ENCODE measurements around the gene ZNF813. TPM values are rescaled to one million over a fixed set of nuclear protein-coding genes. Genes with fewer than 3 reads are reported as not detected.
"Not testable (repeated sequence)": the region's sequence is repeated elsewhere in the genome, so short reads cannot be mapped to it uniquely, and the experiment has no call there.

Gene ZNF813
- total RNA-seq, 1 donor from 2014 or later = 16.0 TPM

DNA sequence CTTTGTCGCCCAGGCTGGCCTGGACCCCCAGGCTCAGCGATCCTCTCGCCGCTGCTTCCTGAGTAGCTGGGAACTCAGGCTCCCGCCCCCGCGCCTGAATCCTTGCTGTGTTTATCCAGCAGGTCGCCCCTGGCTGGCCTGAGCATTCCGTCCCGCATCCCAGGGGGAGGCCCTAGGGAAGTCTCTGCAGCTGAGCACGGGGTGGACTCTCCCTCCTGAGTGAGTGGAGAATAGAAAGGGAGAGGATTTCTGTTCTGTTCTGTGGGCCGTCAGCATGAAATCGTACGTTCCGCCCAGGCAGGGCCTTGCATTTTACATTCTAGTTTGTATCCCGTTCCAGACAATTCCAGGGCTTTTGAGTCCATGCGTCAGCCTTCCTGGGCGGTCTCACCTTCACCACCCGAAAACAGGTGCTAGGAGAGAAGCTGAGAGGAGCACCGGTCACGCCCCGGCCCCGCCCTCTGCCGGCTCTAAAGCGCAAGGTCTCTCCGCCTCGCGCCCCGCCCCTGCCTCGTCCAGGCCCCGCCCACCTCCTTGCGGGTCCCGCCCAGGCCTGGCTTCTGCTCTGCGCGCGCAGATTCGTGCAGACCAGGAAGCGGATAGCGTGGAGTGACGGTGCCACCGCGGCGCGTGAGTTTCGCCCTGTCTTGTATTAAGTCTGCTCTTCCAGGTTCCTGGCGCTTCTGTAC is 36.0 kb upstream of the ZNF813 start, which contains the start of gene ZNF761:
Gene ZNF761, plus strand, starts transcription at position 586 of the 689 bp plus-strand sequence. CDS start 15,285 bp downstream, outside the sequence.
- TF ChIP-seq, protein P1, sequence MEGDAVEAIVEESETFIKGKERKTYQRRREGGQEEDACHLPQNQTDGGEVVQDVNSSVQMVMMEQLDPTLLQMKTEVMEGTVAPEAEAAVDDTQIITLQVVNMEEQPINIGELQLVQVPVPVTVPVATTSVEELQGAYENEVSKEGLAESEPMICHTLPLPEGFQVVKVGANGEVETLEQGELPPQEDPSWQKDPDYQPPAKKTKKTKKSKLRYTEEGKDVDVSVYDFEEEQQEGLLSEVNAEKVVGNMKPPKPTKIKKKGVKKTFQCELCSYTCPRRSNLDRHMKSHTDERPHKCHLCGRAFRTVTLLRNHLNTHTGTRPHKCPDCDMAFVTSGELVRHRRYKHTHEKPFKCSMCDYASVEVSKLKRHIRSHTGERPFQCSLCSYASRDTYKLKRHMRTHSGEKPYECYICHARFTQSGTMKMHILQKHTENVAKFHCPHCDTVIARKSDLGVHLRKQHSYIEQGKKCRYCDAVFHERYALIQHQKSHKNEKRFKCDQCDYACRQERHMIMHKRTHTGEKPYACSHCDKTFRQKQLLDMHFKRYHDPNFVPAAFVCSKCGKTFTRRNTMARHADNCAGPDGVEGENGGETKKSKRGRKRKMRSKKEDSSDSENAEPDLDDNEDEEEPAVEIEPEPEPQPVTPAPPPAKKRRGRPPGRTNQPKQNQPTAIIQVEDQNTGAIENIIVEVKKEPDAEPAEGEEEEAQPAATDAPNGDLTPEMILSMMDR (IDR thresholded peaks at IDR 0.05; ENCODE audit: unreplicated experiment) = peak; percentile 39
- H3K27ac Mint-ChIP-seq = peak within 1 kb of the TSS; percentile 98
- peaks cover 63% of the 10 kb centered on the region for H3K4me1 Mint-ChIP-seq (ENCODE audit: low read depth)
- H3K4me3 Mint-ChIP-seq (ENCODE audit: low read depth) = peak within 1 kb of the TSS; percentile 89
- peaks cover 23% of the 10 kb centered on the region for H3K36me3 Mint-ChIP-seq (ENCODE audit: insufficient read depth)
- DNase-seq (ENCODE audit: low spot score, unreplicated experiment) = peak; percentile 99
- H3K9me3 Mint-ChIP-seq (ENCODE audit: low read depth) = no peaks in the 10 kb centered on the region
- H3K27me3 Mint-ChIP-seq = no peaks in the 10 kb centered on the region

DNA sequence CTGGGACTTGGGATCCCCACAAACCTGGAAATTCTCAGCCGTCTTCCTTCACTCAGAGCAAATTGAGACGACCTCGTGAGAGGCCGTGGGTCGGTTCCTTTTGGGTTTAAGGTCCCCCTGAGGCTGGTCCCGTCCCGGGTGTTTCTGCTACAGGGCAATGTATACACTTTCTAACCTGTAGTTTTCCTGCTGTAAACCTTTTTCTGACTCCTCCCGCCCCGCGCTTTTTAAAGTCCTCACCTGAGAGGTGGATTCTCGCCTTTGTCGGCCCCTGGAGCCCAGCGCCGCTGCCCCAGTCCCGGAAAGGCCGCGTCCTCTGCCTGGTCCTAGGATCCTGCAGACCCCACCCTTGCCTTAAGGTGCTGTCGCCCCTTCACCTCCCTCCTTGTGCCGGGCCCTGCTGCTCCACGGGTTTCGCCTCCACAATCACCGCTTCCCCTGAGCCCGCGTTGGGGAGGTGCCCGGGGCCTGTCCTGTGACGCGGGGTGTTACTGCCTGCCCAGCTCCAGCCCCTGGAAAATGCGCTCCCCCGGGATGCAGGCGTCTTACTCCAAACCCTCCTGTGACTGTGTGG is 35.4 kb upstream of the ZNF813 start:
- Mint-ChIP-seq H3K4me1 (ENCODE audit: low read depth) (peaks cover 66% of the 10 kb centered on the region), H3K36me3 (ENCODE audit: insufficient read depth) (peaks cover 23% of the 10 kb centered on the region), H3K9me3 (ENCODE audit: low read depth) (no peaks in the 10 kb centered on the region), H3K27me3 (no peaks in the 10 kb centered on the region), H3K4me3 (ENCODE audit: low read depth) (peak overlapping the region; percentile 89), H3K27ac (peak overlapping the region; percentile 98)
- TF ChIP-seq, protein P1 (IDR thresholded peaks at IDR 0.05; ENCODE audit: unreplicated experiment) = no peak
- DNase-seq (ENCODE audit: low spot score, unreplicated experiment) = peak; percentile 13

DNA sequence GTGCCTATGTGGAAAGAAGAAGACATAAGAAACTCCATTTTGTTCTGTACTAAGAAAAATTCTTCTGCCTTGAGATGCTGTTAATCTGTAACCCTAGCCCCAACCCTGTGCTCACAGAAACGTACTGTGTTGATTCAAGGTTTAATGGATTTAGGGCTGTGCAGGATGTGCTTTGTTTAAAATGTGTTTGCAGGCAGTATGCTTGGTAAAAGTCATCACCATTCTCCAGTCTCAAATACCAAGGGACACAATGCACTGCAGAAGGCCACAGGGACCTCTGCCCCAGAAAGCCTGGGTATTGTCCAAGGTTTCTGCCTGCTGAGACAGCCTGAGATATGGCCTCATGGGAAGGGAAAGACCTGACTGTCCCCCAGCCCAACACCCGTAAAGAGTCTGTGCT is 23.7 kb upstream of the ZNF813 start:
- H3K27ac Mint-ChIP-seq = peak overlapping the region; percentile 96
- H3K27me3 Mint-ChIP-seq = not testable (repeated sequence)

DNA sequence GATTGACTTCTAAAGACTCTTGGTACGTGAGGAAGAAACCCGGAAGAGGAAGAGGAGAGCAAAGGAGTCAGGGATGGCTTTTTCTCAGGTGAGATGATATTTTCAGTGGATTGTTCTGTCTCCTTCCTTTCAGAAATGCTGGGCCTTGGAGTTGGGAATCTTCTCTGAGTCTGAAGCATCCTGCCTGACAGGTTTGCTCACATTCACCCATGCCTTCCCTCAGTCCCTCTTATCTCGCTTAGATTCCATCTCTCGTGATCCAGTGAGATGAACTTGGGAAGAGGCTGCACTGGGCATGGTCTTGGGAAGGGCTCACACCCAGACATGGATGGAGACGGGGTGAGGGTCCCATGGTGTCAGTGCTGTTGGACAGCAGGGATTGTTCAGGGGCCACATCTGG is 20.3 kb upstream of the ZNF813 start:
- peaks cover 81% of the 10 kb centered on the region for H3K36me3 Mint-ChIP-seq (ENCODE audit: insufficient read depth)
- not testable (repeated sequence) for H3K4me3 Mint-ChIP-seq (ENCODE audit: low read depth); DNase-seq (ENCODE audit: low spot score, unreplicated experiment); H3K27me3 Mint-ChIP-seq
- H3K27ac Mint-ChIP-seq = peak overlapping the region; percentile 39
- H3K4me1 Mint-ChIP-seq (ENCODE audit: low read depth) = peaks cover 12% of the 10 kb centered on the region
- H3K9me3 Mint-ChIP-seq (ENCODE audit: low read depth) = peaks cover 25% of the 10 kb centered on the region

More for the DNA sequence above, 23.7 kb upstream of the ZNF813 start:
- peaks cover 24% of the 10 kb centered on the region for H3K9me3 Mint-ChIP-seq (ENCODE audit: low read depth)
- peaks cover 76% of the 10 kb centered on the region for H3K36me3 Mint-ChIP-seq (ENCODE audit: insufficient read depth)
- DNase-seq (ENCODE audit: low spot score, unreplicated experiment) = not testable (repeated sequence)
- H3K4me3 Mint-ChIP-seq (ENCODE audit: low read depth) = peak overlapping the region; percentile 54
- H3K4me1 Mint-ChIP-seq (ENCODE audit: low read depth) = peaks cover 12% of the 10 kb centered on the region

DNA sequence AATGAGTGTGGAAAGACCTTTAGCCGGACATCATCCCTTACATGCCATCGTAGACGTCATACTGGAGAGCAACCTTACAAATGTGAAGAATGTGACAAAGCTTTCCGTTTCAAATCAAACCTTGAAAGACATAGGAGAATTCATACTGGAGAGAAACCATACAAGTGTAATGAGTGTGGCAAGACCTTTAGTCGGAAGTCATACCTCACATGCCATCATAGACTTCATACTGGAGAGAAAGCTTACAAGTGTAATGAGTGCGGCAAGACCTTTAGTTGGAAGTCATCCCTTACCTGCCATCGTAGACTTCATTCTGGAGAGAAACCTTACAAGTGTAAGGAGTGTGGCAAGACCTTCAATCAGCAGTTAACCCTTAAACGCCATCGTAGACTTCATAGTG is 11.7 kb upstream of the ZNF813 start:
- H3K4me1 Mint-ChIP-seq (ENCODE audit: low read depth) = peaks cover 20% of the 10 kb centered on the region
- TF ChIP-seq, protein P1 (IDR thresholded peaks at IDR 0.05; ENCODE audit: unreplicated experiment) = no peak
- peaks cover 84% of the 10 kb centered on the region for H3K36me3 Mint-ChIP-seq (ENCODE audit: insufficient read depth)
- peaks cover 48% of the 10 kb centered on the region for H3K9me3 Mint-ChIP-seq (ENCODE audit: low read depth)
- no peaks in the 10 kb centered on the region for H3K27me3 Mint-ChIP-seq
- no peak overlapping the region for H3K4me3 Mint-ChIP-seq (ENCODE audit: low read depth)
- H3K27ac Mint-ChIP-seq = peak overlapping the region; percentile 51
- DNase-seq (ENCODE audit: low spot score, unreplicated experiment) = no peak

DNA sequence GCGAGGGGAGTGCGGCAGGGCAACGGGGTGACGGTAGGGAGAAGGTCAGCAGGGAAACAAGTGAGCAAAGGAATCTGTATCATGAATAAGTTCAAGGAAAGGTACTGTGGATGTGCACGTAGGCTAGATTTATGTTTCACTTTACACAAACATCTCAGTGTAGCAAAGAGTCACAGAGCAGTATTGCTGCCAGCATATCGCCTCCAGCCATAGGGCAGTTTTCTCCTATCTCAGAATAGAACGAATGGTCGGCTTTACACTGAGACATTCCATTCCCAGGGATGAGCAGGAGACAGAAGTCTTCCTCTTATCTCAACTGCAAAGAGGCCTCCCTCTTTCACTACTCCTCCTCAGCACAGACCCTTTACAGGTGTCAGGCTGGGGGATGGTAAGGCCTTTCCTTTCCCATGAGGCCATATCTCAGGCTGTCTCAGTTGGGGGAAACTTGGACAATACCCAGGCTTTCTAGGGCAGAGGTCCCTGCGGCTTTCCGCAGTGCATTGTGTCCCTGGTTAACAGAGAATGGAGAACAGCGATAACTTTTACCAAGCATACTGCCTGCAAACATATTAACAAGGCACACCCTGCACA is 7.3 kb upstream of the ZNF813 start:
- H3K27me3 Mint-ChIP-seq; DNase-seq (ENCODE audit: low spot score, unreplicated experiment): not testable (repeated sequence)
- H3K4me3 Mint-ChIP-seq (ENCODE audit: low read depth) = peak overlapping the region; percentile 66
- H3K9me3 Mint-ChIP-seq (ENCODE audit: low read depth) = peaks cover 42% of the 10 kb centered on the region
- peak overlapping the region; percentile 97 for H3K27ac Mint-ChIP-seq
- peaks cover 54% of the 10 kb centered on the region for H3K36me3 Mint-ChIP-seq (ENCODE audit: insufficient read depth)
- H3K4me1 Mint-ChIP-seq (ENCODE audit: low read depth) = peaks cover 35% of the 10 kb centered on the region
